ENCODE measurements around the gene TOMM34. TPM values are rescaled to one million over a fixed set of nuclear protein-coding genes. Genes with fewer than 3 reads are reported as not detected.
A peak's percentile ranks its signal among the peaks of the same experiment; 100 is the strongest.

TOMM34 gene
- polyA plus RNA-seq, 1 experiment, result 48.6 TPM

GRCh38 chr20:44969300-44969894 is 9.2 kb upstream of the TOMM34 start:
- DNase-seq (ENCODE audit: low read depth), result no peak
- CTCF ChIA-PET, result interaction anchor here (1.4 kb wide), 1 partner anchor 143 kb away, joined by 3 read pairs; no protein-coding TSS in a partner anchor
- Histone ChIP-seq H3K36me3 (ENCODE audit: control insufficient read depth, insufficient read depth, low read length) (no peaks in the 10 kb centered on the region), H3K4me3 (ENCODE audit: low read depth, low read length) (no peak overlapping the region), H3K27me3 (ENCODE audit: control insufficient read depth, insufficient read depth, low read length) (no peaks in the 10 kb centered on the region)
- TF ChIP-seq, protein P1, sequence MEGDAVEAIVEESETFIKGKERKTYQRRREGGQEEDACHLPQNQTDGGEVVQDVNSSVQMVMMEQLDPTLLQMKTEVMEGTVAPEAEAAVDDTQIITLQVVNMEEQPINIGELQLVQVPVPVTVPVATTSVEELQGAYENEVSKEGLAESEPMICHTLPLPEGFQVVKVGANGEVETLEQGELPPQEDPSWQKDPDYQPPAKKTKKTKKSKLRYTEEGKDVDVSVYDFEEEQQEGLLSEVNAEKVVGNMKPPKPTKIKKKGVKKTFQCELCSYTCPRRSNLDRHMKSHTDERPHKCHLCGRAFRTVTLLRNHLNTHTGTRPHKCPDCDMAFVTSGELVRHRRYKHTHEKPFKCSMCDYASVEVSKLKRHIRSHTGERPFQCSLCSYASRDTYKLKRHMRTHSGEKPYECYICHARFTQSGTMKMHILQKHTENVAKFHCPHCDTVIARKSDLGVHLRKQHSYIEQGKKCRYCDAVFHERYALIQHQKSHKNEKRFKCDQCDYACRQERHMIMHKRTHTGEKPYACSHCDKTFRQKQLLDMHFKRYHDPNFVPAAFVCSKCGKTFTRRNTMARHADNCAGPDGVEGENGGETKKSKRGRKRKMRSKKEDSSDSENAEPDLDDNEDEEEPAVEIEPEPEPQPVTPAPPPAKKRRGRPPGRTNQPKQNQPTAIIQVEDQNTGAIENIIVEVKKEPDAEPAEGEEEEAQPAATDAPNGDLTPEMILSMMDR (IDR thresholded peaks at IDR 0.05; ENCODE audit: insufficient read depth, low read depth, low read length), result no peak
- POLR2A ChIA-PET, result no interaction called here

DNA sequence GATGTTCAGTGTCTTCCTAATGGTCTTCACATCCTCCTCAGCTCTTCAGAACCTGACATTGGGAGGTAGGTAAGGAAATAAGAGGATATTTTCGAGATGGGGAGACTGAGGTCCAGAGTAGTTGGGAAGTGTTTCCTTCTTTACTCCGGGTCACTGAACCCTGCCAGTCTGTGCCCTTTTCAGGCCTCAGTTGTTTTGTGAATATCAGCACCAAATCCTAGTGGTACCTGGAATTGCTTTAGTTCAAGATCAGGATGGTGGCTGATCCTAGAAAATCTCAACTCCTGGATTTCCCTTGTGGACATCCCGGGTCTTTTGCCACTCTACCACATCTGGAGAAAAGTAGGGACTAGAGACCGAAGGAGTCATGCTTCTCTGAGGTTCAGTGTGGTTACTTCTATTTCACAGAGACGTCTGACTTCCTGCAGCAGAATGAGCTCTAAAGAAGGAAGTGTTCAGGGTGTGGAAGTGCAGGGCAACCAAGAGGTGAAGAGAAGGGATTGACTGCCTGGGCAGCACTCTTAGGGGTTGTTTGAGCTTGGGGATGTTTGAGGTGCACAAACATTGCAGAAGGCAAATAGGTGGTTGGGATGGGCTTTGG is 7.1 kb upstream of the TOMM34 start:
- no peaks in the 10 kb centered on the region for H3K27me3 ChIP-seq (ENCODE audit: control insufficient read depth, insufficient read depth, low read length)
- TF ChIP-seq, protein P1 (IDR thresholded peaks at IDR 0.05; ENCODE audit: insufficient read depth, low read depth, low read length), result no peak
- H3K36me3 ChIP-seq (ENCODE audit: control insufficient read depth, insufficient read depth, low read length), result no peaks in the 10 kb centered on the region
- ChIA-PET POLR2A (no interaction called here), CTCF (interaction anchor here (1.1 to 1.4 kb wide), 3 partner anchors 30 to 326 kb away, joined by 3 to 4 read pairs (median 3); no protein-coding TSS in a partner anchor)
- H3K4me3 ChIP-seq (ENCODE audit: low read depth, low read length), result peak overlapping the region; percentile 96
- DNase-seq (ENCODE audit: low read depth), result no peak

- no peaks in the 10 kb centered on the region for H3K27me3 ChIP-seq (ENCODE audit: control insufficient read depth, insufficient read depth, low read length)
- TF ChIP-seq, protein P1 (IDR thresholded peaks at IDR 0.05; ENCODE audit: insufficient read depth, low read depth, low read length), result peak; percentile 65
- ChIA-PET CTCF (interaction anchor here (0.8 to 1.5 kb wide), 5 partner anchors 29 to 327 kb away, joined by 3 to 4 read pairs (median 3); no protein-coding TSS in a partner anchor), POLR2A (no interaction called here)
- peak; percentile 57 for DNase-seq (ENCODE audit: low read depth)
- H3K4me3 ChIP-seq (ENCODE audit: low read depth, low read length), result peak within 1 kb of the TSS; percentile 96
- H3K36me3 ChIP-seq (ENCODE audit: control insufficient read depth, insufficient read depth, low read length), result no peaks in the 10 kb centered on the region
Observed at GRCh38 chr20:44966030-44966961, 6.1 kb upstream of the TOMM34 start, which contains the start of gene STK4. Gene STK4, plus strand, starts transcription at chr20:44966512. Its CDS starts 57 bp downstream, at chr20:44966569.

DNA sequence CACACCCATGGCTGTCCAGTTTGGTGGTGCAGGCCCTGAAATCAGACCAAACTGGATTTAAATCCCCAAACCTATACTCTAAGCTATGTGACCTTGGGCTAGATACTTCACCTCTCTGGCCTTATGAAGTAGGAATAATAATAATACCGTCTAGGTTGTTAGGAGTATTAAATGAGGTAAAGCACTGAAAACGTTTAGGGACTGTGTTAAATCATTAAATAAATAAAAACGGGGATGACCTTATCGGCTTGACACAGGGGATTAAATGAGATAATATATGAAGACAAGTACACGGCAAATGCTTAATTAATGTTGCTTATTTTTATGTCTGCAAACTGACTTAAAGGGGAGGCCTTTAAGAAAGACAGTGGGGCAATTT is 5.4 kb upstream of the TOMM34 start:
- CTCF ChIA-PET, result interaction anchor here (0.6 to 1.5 kb wide), 4 partner anchors 45 to 325 kb away, joined by 3 to 4 read pairs (median 3); no protein-coding TSS in a partner anchor
- H3K27me3 ChIP-seq (ENCODE audit: control insufficient read depth, insufficient read depth, low read length), result no peaks in the 10 kb centered on the region
- POLR2A ChIA-PET, result no interaction called here
- H3K4me3 ChIP-seq (ENCODE audit: low read depth, low read length), result peak overlapping the region; percentile 96
- no peak for DNase-seq (ENCODE audit: low read depth)
- H3K36me3 ChIP-seq (ENCODE audit: control insufficient read depth, insufficient read depth, low read length), result no peaks in the 10 kb centered on the region
- TF ChIP-seq, protein P1 (IDR thresholded peaks at IDR 0.05; ENCODE audit: insufficient read depth, low read depth, low read length), result no peak

Measured in BJ (cell line).